Measurements from ENCODE around the gene OR2AG1.
A peak's percentile ranks its signal among the peaks of the same experiment; 100 is the strongest.

The OR2AG1 gene

GRCh38 chr11:6782720-6783119 is at the start of gene OR2AG1:
Gene OR2AG1 (plus strand): TSS chr11:6783020. CDS start chr11:6785038, 2,018 bp downstream.
- Mint-ChIP-seq H3K36me3 (ENCODE audit: low read depth) (no peaks in the 10 kb centered on the region), H3K4me3 (no peak within 1 kb of the TSS), H3K4me1 (no peaks in the 10 kb centered on the region), H3K9me3 (no peaks in the 10 kb centered on the region), H3K27ac (no peak within 1 kb of the TSS), H3K27me3 (peaks cover 11% of the 10 kb centered on the region)
- ATAC-seq, result no peak
- DNase-seq, result no peak

DNA sequence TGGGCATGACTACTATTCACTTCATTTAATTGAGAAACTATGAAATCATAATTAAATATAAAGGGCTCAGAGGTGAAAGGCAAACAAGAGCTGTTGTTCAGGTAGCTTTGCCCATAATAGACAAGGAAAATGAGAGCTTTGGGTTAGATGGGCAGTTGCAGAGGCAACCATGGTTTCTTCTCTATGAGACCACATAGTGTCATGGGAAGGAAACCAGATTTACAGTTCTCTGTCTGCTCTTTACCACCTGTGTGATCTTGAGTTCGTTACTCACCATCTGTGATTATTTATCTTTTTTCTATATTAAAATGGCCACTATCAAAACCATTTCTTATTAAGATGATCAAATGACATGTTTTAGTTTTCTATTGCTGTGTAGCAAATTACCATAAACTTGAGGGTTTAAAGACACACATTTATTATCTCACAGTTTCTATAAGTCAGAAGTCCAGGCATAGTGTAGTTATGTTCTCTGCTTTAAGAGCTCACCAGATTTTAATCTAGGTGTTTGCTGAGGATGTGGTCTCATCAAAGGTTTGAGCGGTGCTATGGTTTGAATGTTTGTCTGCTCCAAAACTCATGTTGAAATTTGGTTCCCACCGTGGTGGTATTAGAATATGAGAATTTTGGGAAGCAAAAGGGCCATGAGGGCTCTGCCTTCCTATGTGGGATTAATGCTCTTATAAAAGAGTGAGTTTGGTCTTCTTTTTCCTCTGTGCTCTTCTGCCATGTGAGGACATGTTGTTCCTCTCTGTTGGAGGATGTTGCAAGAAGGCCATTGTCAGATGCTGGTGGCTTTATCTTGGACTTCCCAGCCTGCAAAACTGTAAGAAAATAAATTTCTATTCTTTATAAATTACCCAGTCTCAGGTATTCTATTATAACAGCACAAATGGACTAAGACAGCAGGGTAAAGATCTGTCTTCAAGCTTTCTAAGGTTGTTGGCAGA is 49.2 kb upstream of the OR2AG1 start:
- Mint-ChIP-seq H3K9me3 (no peaks in the 10 kb centered on the region), H3K27me3 (no peaks in the 10 kb centered on the region), H3K4me1 (peaks cover 80% of the 10 kb centered on the region), H3K4me3 (no peak overlapping the region), H3K27ac (peak overlapping the region; percentile 86), H3K36me3 (ENCODE audit: low read depth) (peaks cover 34% of the 10 kb centered on the region)
- ATAC-seq, result peak; percentile 42
- DNase-seq, result no peak

- H3K4me3 Mint-ChIP-seq, result peak overlapping the region; percentile 28
- DNase-seq (no peak), ATAC-seq (peak; percentile 20)
- H3K4me1 Mint-ChIP-seq, result peaks cover 80% of the 10 kb centered on the region
- no peaks in the 10 kb centered on the region for H3K27me3 Mint-ChIP-seq
- H3K36me3 Mint-ChIP-seq (ENCODE audit: low read depth), result peaks cover 31% of the 10 kb centered on the region
- no peaks in the 10 kb centered on the region for H3K9me3 Mint-ChIP-seq
- H3K27ac Mint-ChIP-seq, result peak overlapping the region; percentile 86
Observed at GRCh38 chr11:6734616-6735015, 48.2 kb upstream of the OR2AG1 start.

DNA sequence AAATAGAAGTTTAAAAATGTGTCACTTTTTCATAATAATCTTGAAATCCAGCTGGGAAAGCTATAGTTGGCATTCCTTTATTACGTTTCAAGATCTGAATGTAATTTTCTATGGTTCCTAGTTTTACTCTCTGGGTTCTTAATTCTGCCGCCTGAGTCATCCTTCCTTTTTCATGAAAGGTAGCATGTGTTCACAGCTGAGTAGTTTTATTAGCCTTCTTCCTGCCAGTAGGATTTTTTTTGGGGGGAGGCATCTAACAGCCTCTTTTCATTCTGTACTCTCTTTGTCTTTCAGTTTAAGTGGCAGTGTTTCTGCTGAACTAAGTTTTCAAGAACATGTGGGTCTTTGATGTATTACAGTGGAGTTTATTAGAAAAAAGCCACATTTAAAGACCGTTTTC is 47.5 kb upstream of the OR2AG1 start:
- no peak for ATAC-seq
- peaks cover 31% of the 10 kb centered on the region for H3K36me3 Mint-ChIP-seq (ENCODE audit: low read depth)
- no peaks in the 10 kb centered on the region for H3K9me3 Mint-ChIP-seq
- no peak for DNase-seq
- peak overlapping the region; percentile 86 for H3K27ac Mint-ChIP-seq
- H3K27me3 Mint-ChIP-seq, result no peaks in the 10 kb centered on the region
- peaks cover 80% of the 10 kb centered on the region for H3K4me1 Mint-ChIP-seq
- peak overlapping the region; percentile 45 for H3K4me3 Mint-ChIP-seq

DNA sequence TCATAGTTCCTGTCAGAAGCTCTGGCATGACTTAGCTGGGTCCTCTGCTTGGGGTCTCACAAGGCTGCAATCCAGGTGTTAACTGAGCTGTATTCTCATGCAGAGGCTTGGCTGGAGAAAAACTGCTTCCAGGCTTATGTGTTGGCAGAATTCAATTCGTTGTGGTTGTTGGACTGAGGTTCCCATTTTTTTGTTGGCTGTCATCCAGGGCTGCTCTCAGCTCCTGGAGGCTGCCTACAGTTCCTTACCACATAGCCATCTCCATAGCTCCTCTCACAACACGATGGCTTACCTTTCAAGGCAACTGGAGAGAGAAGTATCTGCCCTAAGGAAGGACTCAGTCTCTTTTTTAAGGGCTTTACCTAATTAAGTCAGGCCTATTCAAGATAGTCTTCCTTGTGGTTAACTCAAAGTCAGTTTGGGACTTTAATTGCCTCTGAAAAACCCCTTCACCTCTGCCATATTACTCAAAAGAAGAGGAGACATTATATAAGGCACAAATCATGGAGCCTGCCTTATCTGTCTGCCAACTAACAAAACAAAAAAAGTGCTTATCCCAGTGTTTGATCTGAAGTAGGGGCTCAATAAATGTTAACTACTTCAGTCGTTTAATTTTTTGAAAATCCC is 46.2 kb upstream of the OR2AG1 start:
- Mint-ChIP-seq H3K36me3 (ENCODE audit: low read depth) (peaks cover 32% of the 10 kb centered on the region), H3K4me1 (peaks cover 86% of the 10 kb centered on the region), H3K27me3 (no peaks in the 10 kb centered on the region), H3K27ac (peak overlapping the region; percentile 86), H3K4me3 (no peak overlapping the region), H3K9me3 (no peaks in the 10 kb centered on the region)
- no peak for DNase-seq
- ATAC-seq, result peak; percentile 63

- Mint-ChIP-seq H3K36me3 (ENCODE audit: low read depth) (peaks cover 24% of the 10 kb centered on the region), H3K4me3 (no peak overlapping the region), H3K9me3 (no peaks in the 10 kb centered on the region), H3K4me1 (peaks cover 93% of the 10 kb centered on the region), H3K27ac (peak overlapping the region; percentile 86), H3K27me3 (no peaks in the 10 kb centered on the region)
- peak; percentile 62 for DNase-seq
- peak; percentile 47 for ATAC-seq
Observed at GRCh38 chr11:6737872-6738466, 44.9 kb upstream of the OR2AG1 start.

DNA sequence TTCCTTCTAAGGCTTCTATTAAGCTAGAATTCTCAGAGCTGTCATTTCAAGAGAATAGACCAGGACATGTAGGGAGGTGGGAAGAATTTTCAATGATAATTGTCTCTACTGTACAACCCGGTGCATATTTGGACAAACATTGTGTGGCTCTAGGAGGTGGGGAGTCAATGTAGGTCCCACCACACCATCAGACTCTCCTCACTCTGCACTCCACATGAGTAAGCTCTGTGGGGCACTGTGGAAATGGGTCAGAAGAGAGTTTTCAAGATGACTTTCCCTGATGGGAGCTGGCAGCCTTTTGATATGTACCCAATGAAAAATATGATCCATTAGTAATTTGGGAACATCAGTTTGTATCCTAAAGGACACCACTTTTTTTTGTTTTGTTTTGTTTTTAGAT is 44.2 kb upstream of the OR2AG1 start:
- Mint-ChIP-seq H3K4me3 (no peak overlapping the region), H3K4me1 (peaks cover 93% of the 10 kb centered on the region), H3K36me3 (ENCODE audit: low read depth) (peaks cover 19% of the 10 kb centered on the region), H3K9me3 (no peaks in the 10 kb centered on the region), H3K27me3 (no peaks in the 10 kb centered on the region), H3K27ac (peak overlapping the region; percentile 19)
- ATAC-seq, result no peak
- DNase-seq, result no peak

GRCh38 chr11:6742260-6742659 is 40.6 kb upstream of the OR2AG1 start:
- no peak overlapping the region for H3K4me3 Mint-ChIP-seq
- H3K4me1 Mint-ChIP-seq, result peaks cover 60% of the 10 kb centered on the region
- H3K9me3 Mint-ChIP-seq, result no peaks in the 10 kb centered on the region
- DNase-seq (peak; percentile 33), ATAC-seq (peak; percentile 9)
- H3K27ac Mint-ChIP-seq, result no peak overlapping the region
- no peaks in the 10 kb centered on the region for H3K27me3 Mint-ChIP-seq
- peaks cover 3% of the 10 kb centered on the region for H3K36me3 Mint-ChIP-seq (ENCODE audit: low read depth)

DNA sequence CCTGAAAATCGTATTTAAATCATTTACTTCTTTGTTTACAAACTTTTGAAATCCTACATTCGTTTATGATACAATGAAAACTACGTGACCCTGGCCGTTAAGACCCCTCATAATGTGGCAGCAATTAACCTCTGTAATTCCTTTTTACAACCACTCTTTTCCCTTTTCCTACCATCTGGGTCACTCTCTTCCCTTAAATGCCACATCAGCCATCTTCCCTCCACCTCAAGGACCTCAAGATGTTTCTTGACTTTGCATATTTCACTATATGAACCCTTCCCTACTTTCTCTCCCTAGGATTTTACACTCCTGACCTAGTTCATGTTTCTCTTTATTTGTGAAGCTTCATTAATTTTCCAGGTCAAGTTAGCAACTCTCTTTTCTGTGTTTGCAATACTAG is 37.8 kb upstream of the OR2AG1 start:
- DNase-seq (no peak), ATAC-seq (no peak)
- Mint-ChIP-seq H3K9me3 (no peaks in the 10 kb centered on the region), H3K36me3 (ENCODE audit: low read depth) (peaks cover 3% of the 10 kb centered on the region), H3K4me1 (peaks cover 42% of the 10 kb centered on the region), H3K27me3 (no peaks in the 10 kb centered on the region), H3K4me3 (no peak overlapping the region), H3K27ac (no peak overlapping the region)

DNA sequence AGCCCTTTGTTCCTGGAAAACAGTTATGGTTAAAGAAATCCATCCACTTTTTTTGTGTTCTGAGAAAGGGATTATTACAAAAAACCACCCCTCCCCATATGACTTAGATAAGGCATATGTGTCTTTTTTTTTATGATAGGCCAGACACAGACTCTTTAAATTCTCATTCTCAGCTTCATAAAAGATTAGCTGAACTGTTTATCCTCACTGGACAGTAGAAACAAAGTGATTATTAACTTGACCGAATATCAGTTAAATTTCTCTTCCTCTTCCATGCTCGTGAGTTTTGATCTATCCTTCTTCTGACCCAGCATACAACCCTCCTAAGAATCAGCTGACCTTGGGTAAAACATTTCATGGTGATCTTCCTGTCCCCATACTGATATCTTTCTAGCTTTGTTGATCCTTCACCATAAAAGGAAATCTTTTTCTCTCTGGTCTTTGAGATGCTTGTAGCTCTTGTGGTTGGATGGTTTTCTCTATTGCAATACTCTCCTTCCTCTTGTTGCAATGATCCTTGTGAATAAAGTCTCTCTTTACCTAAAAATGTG is 37.3 kb upstream of the OR2AG1 start:
- H3K27me3 Mint-ChIP-seq, result no peaks in the 10 kb centered on the region
- peak; percentile 46 for ATAC-seq
- peaks cover 3% of the 10 kb centered on the region for H3K36me3 Mint-ChIP-seq (ENCODE audit: low read depth)

GRCh38 chr11:6746086-6746618 is 36.7 kb upstream of the OR2AG1 start:
- Mint-ChIP-seq H3K9me3 (no peaks in the 10 kb centered on the region), H3K4me3 (no peak overlapping the region), H3K4me1 (peaks cover 33% of the 10 kb centered on the region), H3K27me3 (no peaks in the 10 kb centered on the region), H3K36me3 (ENCODE audit: low read depth) (no peaks in the 10 kb centered on the region), H3K27ac (no peak overlapping the region)
- ATAC-seq, result peak; percentile 79
- peak; percentile 52 for DNase-seq

More for the DNA sequence above, 37.3 kb upstream of the OR2AG1 start:
- Mint-ChIP-seq H3K9me3 (no peaks in the 10 kb centered on the region), H3K4me3 (no peak overlapping the region), H3K27ac (no peak overlapping the region), H3K4me1 (peaks cover 37% of the 10 kb centered on the region)
- DNase-seq, result no peak

- H3K9me3 Mint-ChIP-seq, result no peaks in the 10 kb centered on the region
- DNase-seq (no peak), ATAC-seq (peak; percentile 3)
- no peaks in the 10 kb centered on the region for H3K27me3 Mint-ChIP-seq
- no peak overlapping the region for H3K27ac Mint-ChIP-seq
- peaks cover 32% of the 10 kb centered on the region for H3K4me1 Mint-ChIP-seq
- H3K4me3 Mint-ChIP-seq, result no peak overlapping the region
- no peaks in the 10 kb centered on the region for H3K36me3 Mint-ChIP-seq (ENCODE audit: low read depth)
Observed at GRCh38 chr11:6746626-6747025, 36.2 kb upstream of the OR2AG1 start.

DNA sequence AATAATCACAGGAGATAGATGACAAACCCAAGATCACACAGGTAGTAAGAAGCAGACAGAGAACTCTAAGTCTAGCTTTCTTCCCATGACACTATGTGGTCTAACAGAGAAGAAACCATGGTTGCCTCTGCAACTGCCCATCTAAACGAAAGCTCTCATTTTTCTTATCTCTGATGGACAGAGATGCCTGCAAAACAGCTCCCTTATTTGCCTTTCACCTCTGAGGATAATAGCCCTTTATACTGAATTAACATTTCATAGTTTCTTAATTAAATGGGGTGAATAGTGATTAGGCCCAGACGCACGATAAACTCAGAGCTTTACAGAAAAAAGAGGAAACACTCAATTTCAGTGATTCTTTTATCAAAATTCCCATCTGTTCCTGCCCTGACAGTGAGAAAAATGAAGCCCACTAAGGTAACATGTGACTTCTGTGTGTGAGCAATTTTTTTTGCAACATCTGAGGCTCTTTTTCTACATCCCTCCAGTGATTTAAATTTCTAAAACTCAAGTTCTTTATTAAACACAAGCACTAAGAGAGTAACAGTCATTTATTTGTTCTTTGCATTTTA is 35.6 kb upstream of the OR2AG1 start:
- Mint-ChIP-seq H3K9me3 (no peaks in the 10 kb centered on the region), H3K27me3 (no peaks in the 10 kb centered on the region), H3K27ac (no peak overlapping the region), H3K4me3 (no peak overlapping the region), H3K36me3 (ENCODE audit: low read depth) (no peaks in the 10 kb centered on the region), H3K4me1 (peaks cover 26% of the 10 kb centered on the region)
- no peak for ATAC-seq
- no peak for DNase-seq

GRCh38 chr11:6755303-6755952 is 27.4 kb upstream of the OR2AG1 start:
- peak; percentile 25 for DNase-seq
- peak; percentile 27 for ATAC-seq
- Mint-ChIP-seq H3K36me3 (ENCODE audit: low read depth) (no peaks in the 10 kb centered on the region), H3K9me3 (no peaks in the 10 kb centered on the region), H3K27ac (no peak overlapping the region), H3K4me3 (no peak overlapping the region), H3K4me1 (peaks cover 4% of the 10 kb centered on the region), H3K27me3 (no peaks in the 10 kb centered on the region)

Data from activated naive CD8-positive, alpha-beta T cell treated with anti-CD3 and anti-CD28 coated beads, Interleukin-2, amount 50 U/mL, for 24 hours (primary cell).